GM18951 (cell line): ENCODE results near the gene HIVEP3.

Experiments
- POLR2A ChIP-seq: IDR thresholded peaks from 4 replicates; pipeline ENCODE4 v1.6.1; 2011; ENCODE audit warnings: mild to moderate bottlenecking; ENCODE audit not compliant: insufficient read length, insufficient read depth; ENCODE audit errors: extremely low read depth
- in situ Hi-C: fragments of 300-500 bp; cut with MboI; formaldehyde crosslinking; loops from one replicate; pipeline ENCODE4 v1.12.0; 2022; ENCODE audit warnings: low sequenced_read_pairs, mixed read lengths, inconsistent platforms; ENCODE audit not compliant: unreplicated experiment

Gene HIVEP3

GRCh38 chr1:41800311-41800829 is 118.4 kb downstream of the HIVEP3 start:
- no peak for TF ChIP-seq POLR2A
- in situ Hi-C loops: no loop called here

- in situ Hi-C loops: no loop called here
- no peak for TF ChIP-seq POLR2A
These were observed 119.0 kb downstream of the HIVEP3 start for GRCh38 chr1:41799723-41800122.

GRCh38 chr1:41799205-41799604 is 119.5 kb downstream of the HIVEP3 start:
- in situ Hi-C loops: no loop called here
- no peak for TF ChIP-seq POLR2A

- TF ChIP-seq POLR2A: no peak
- in situ Hi-C loops: no loop called here
These were observed 123.4 kb downstream of the HIVEP3 start for GRCh38 chr1:41795205-41795762.

- TF ChIP-seq POLR2A: no peak
- in situ Hi-C loops: no loop called here
These were observed 124.7 kb downstream of the HIVEP3 start for GRCh38 chr1:41794031-41794430.

GRCh38 chr1:41792485-41792770 is 126.3 kb downstream of the HIVEP3 start:
- TF ChIP-seq POLR2A: no peak
- in situ Hi-C loops: no loop called here

- in situ Hi-C loops: no loop called here
- TF ChIP-seq POLR2A: no peak
These were observed 126.8 kb downstream of the HIVEP3 start for GRCh38 chr1:41791667-41792484.

- TF ChIP-seq POLR2A: no peak
- in situ Hi-C loops: no loop called here
These were observed 128.4 kb downstream of the HIVEP3 start for GRCh38 chr1:41790351-41790750.

- in situ Hi-C loops: no loop called here
- TF ChIP-seq POLR2A: no peak
These were observed 128.9 kb downstream of the HIVEP3 start for GRCh38 chr1:41789661-41790330.

GRCh38 chr1:41788427-41788826 is 130.3 kb downstream of the HIVEP3 start:
- in situ Hi-C loops: no loop called here
- no peak for TF ChIP-seq POLR2A

GRCh38 chr1:41784531-41785274 is 134.0 kb downstream of the HIVEP3 start:
- no peak for TF ChIP-seq POLR2A
- in situ Hi-C loops: no loop called here

GRCh38 chr1:41783189-41783639 is 135.5 kb downstream of the HIVEP3 start:
- TF ChIP-seq POLR2A: no peak
- in situ Hi-C loops: no loop called here

GRCh38 chr1:41780916-41781315 is 137.8 kb downstream of the HIVEP3 start:
- no peak for TF ChIP-seq POLR2A
- in situ Hi-C loops: no loop called here
